ENCODE data around the gene TCF4. TPM values are rescaled to one million over a fixed set of nuclear protein-coding genes. Genes with fewer than 3 reads are reported as not detected.

The TCF4 gene
- total and polyA plus RNA-seq, 4 donors = 4.3 to 15.3 (median 11.5) TPM

DNA sequence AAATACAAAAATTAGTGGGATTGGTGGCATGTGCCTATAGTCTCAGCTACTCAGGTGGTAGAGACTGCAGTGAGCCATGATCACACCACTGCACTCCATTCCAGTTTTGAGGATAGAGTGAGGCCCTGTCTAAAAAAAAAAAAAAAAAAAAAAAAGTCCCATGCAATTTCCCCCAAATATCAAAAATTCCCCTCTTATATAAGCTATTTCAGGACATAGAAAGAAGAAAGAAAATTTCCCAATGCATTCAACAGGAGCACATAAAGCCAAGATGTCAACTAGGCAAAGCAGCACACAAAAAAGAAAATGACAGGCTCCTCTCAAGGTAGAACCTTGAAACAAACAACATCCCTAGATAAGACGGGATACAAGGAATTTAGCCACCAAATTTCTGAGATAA is 213.3 kb downstream of the TCF4 start:
- Histone ChIP-seq H3K27me3 (ENCODE audit: control insufficient read depth in 4 of 4, insufficient read depth in 4 of 4, low read length in 3 of 4) (no peaks in the 10 kb centered on the region), H3K4me1 (ENCODE audit: control insufficient read depth in 4 of 4, insufficient read depth in 4 of 4, low read length in 3 of 4) (no peaks in the 10 kb centered on the region), H3K4me3 (ENCODE audit: low read depth in 1 of 3, low read length in 3 of 3) (no peak overlapping the region), H3K36me3 (ENCODE audit: control insufficient read depth in 4 of 4, insufficient read depth in 3 of 4, low read depth in 1 of 4, low read length in 3 of 4) (no peaks in the 10 kb centered on the region), H3K27ac (ENCODE audit: low read depth in 1 of 2, low read length in 2 of 2) (no peak overlapping the region), H3K9me3 (ENCODE audit: control insufficient read depth in 4 of 4, low read length in 3 of 4) (peaks cover 0 to 2% (median 0%) of the 10 kb centered on the region in 4 donors), H3K9ac (ENCODE audit: low read depth in 1 of 2, low read length in 2 of 2) (no peak overlapping the region)
- DNase-seq (ENCODE audit: low spot score) = no peak
- WGBS = 90% methylated on average over 1 of the region's 1 CpG
- TF ChIP-seq YY1 (IDR thresholded peaks at IDR 0.05) (no peak), HNF4G (IDR thresholded peaks at IDR 0.05) (no peak), NR2F2 (IDR thresholded peaks at IDR 0.05) (no peak), GABPA (IDR thresholded peaks at IDR 0.05 in 1 of 2, conservative IDR thresholded peaks at IDR 0.05 in 1 of 2) (no peak), ZBTB33 (IDR thresholded peaks at IDR 0.05) (no peak), RXRA (IDR thresholded peaks at IDR 0.05) (no peak), EGR1 (IDR thresholded peaks at IDR 0.05; ENCODE audit: low read depth in 2 of 2) (no peak), JUND (IDR thresholded peaks at IDR 0.05) (no peak), RAD21 (IDR thresholded peaks at IDR 0.05) (no peak), ATF3 (IDR thresholded peaks at IDR 0.05) (no peak), SP1 (IDR thresholded peaks at IDR 0.05) (no peak), REST (IDR thresholded peaks at IDR 0.05) (no peak), TAF1 (conservative IDR thresholded peaks at IDR 0.05) (no peak), FOXA1 (IDR thresholded peaks at IDR 0.05) (no peak), FOXA2 (IDR thresholded peaks at IDR 0.05) (no peak), HNF4A (conservative IDR thresholded peaks at IDR 0.05) (no peak)
- TF ChIP-seq, protein P1, sequence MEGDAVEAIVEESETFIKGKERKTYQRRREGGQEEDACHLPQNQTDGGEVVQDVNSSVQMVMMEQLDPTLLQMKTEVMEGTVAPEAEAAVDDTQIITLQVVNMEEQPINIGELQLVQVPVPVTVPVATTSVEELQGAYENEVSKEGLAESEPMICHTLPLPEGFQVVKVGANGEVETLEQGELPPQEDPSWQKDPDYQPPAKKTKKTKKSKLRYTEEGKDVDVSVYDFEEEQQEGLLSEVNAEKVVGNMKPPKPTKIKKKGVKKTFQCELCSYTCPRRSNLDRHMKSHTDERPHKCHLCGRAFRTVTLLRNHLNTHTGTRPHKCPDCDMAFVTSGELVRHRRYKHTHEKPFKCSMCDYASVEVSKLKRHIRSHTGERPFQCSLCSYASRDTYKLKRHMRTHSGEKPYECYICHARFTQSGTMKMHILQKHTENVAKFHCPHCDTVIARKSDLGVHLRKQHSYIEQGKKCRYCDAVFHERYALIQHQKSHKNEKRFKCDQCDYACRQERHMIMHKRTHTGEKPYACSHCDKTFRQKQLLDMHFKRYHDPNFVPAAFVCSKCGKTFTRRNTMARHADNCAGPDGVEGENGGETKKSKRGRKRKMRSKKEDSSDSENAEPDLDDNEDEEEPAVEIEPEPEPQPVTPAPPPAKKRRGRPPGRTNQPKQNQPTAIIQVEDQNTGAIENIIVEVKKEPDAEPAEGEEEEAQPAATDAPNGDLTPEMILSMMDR (IDR thresholded peaks at IDR 0.05; ENCODE audit: low read depth, low read length, missing input control) = no peak
- TF ChIP-seq, protein P2, sequence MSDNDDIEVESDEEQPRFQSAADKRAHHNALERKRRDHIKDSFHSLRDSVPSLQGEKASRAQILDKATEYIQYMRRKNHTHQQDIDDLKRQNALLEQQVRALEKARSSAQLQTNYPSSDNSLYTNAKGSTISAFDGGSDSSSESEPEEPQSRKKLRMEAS (IDR thresholded peaks at IDR 0.05) = no peak
